C4-2B (cell line): Measurements from ENCODE around the gene ZNF853.

Experiments
- ZFX ChIP-seq: fragments of 450-650 bp; IDR thresholded peaks from 2 replicates; pipeline ENCODE4 v1.6.1; 2017
- TF ChIP-seq, protein P1 (sequence below): fragments of 450-650 bp; conservative IDR thresholded peaks from 2 replicates; pipeline ENCODE4 v1.5.1; 2017; ENCODE audit warnings: mild to moderate bottlenecking

DNA sequence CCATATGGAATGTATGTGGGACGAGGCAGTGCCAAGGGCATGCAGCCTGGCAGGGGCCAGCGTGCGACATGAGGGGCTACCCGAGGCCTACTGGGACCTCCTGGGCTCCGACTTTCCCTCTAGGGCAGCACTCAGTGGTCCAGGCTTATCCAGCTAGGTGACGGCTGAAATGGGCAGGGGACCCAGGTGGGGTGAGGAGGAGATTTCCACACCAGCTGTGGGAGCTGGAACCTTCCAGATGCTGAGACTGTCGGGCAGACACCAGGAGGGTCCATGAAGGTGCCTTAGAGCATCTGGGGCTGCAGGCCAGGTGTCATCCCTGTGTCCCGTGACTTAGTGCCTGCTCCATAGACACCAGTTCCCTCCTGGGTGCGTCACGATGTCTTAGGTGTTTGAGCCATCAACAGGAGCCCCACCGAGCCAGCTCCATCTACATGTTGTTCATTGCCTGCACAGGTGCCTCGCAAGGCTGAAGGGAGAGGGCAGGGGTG is 35.2 kb downstream of the ZNF853 start:
- TF ChIP-seq, protein P1, sequence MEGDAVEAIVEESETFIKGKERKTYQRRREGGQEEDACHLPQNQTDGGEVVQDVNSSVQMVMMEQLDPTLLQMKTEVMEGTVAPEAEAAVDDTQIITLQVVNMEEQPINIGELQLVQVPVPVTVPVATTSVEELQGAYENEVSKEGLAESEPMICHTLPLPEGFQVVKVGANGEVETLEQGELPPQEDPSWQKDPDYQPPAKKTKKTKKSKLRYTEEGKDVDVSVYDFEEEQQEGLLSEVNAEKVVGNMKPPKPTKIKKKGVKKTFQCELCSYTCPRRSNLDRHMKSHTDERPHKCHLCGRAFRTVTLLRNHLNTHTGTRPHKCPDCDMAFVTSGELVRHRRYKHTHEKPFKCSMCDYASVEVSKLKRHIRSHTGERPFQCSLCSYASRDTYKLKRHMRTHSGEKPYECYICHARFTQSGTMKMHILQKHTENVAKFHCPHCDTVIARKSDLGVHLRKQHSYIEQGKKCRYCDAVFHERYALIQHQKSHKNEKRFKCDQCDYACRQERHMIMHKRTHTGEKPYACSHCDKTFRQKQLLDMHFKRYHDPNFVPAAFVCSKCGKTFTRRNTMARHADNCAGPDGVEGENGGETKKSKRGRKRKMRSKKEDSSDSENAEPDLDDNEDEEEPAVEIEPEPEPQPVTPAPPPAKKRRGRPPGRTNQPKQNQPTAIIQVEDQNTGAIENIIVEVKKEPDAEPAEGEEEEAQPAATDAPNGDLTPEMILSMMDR: no peak
- TF ChIP-seq ZFX: no peak
